ENCODE results near the gene LINC01488. TPM values are rescaled to one million over a fixed set of nuclear protein-coding genes. Genes with fewer than 3 reads are reported as not detected.

The LINC01488 gene
- total RNA-seq, 1 experiment from 2014 or later: not detected

GRCh38 chr11:69515271-69516245 lies 34.1 kb downstream of the LINC01488 start:
- Mint-ChIP-seq H3K4me1 (ENCODE audit: low read depth, unreplicated experiment) (peaks cover 11% of the 10 kb centered on the region), H3K27ac (ENCODE audit: unreplicated experiment) (no peak overlapping the region), H3K4me3 (ENCODE audit: unreplicated experiment) (no peak overlapping the region), H3K36me3 (ENCODE audit: insufficient read depth, unreplicated experiment) (no peaks in the 10 kb centered on the region), H3K27me3 (ENCODE audit: insufficient read depth, unreplicated experiment) (no peaks in the 10 kb centered on the region), H3K9me3 (ENCODE audit: unreplicated experiment) (peaks cover 25% of the 10 kb centered on the region)
- ChIA-PET POLR2A (no interaction called here), CTCF (no interaction called here)
- peaks cover 6% of the 10 kb centered on the region for H3K4me1 ChIP-seq
- H3K9me3 ChIP-seq: peaks cover 10% of the 10 kb centered on the region
- H3K27me3 ChIP-seq (replicated peaks; ENCODE audit: control insufficient read depth, insufficient read depth, low read length): no peaks in the 10 kb centered on the region
- H3K36me3 ChIP-seq (ENCODE audit: control insufficient read depth, insufficient read depth, low read length): no peaks in the 10 kb centered on the region
- no peak for TF ChIP-seq CTCF (IDR thresholded peaks at IDR 0.05; ENCODE audit: insufficient read depth in 1 of 2, low read depth in 1 of 2, low read length in 1 of 2, severe bottlenecking in 1 of 2, unreplicated experiment in 1 of 2)
- DNase-seq: peak in 1 of 2 experiments; percentile 31
- H3K4me3 ChIP-seq (ENCODE audit: low read depth, low read length): no peak overlapping the region
- intact Hi-C loops (cut with micrococcal nuclease; ENCODE audit: unreplicated experiment): no loop called here
- no TSS peak for BruUV-seq (replicated peaks)

DNA sequence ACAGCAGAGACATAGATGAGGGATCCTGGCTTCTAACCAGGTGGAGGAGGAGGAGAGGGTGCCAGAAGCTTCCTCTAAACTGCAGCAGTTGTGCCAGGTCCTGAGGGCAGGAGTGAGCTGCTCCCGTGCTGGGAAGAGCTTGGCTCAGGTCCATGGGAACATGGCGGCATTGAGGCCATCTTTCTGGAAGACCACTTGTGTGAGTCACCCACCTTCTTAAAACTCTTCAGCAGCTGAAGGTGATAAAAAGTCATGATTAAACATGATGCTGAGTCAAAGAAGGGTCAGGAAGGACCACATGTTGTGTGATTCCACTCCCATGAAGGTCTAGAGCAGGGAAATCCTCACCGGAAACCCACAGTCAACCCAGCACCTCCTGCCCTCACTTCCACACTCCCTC lies 35.1 kb downstream of the LINC01488 start:
- no peak overlapping the region for H3K27ac Mint-ChIP-seq (ENCODE audit: unreplicated experiment)
- POLR2A ChIA-PET: no interaction called here
- H3K27me3 Mint-ChIP-seq (ENCODE audit: insufficient read depth, unreplicated experiment): no peaks in the 10 kb centered on the region

More for the DNA sequence above, 35.1 kb downstream of the LINC01488 start:
- Mint-ChIP-seq H3K4me1 (ENCODE audit: low read depth, unreplicated experiment) (peaks cover 19% of the 10 kb centered on the region), H3K4me3 (ENCODE audit: unreplicated experiment) (no peak overlapping the region), H3K9me3 (ENCODE audit: unreplicated experiment) (peaks cover 25% of the 10 kb centered on the region), H3K36me3 (ENCODE audit: insufficient read depth, unreplicated experiment) (no peaks in the 10 kb centered on the region)
- H3K27me3 ChIP-seq (replicated peaks; ENCODE audit: control insufficient read depth, insufficient read depth, low read length): no peaks in the 10 kb centered on the region
- H3K9me3 ChIP-seq: peaks cover 10% of the 10 kb centered on the region
- H3K4me1 ChIP-seq: peaks cover 15% of the 10 kb centered on the region
- CTCF ChIA-PET: no interaction called here
- no peak for TF ChIP-seq CTCF (IDR thresholded peaks at IDR 0.05; ENCODE audit: insufficient read depth in 1 of 2, low read depth in 1 of 2, low read length in 1 of 2, severe bottlenecking in 1 of 2, unreplicated experiment in 1 of 2)
- DNase-seq: peak in 1 of 2 experiments; percentile 19
- intact Hi-C loops (cut with micrococcal nuclease; ENCODE audit: unreplicated experiment): no loop called here
- H3K36me3 ChIP-seq (ENCODE audit: control insufficient read depth, insufficient read depth, low read length): no peaks in the 10 kb centered on the region
- no peak overlapping the region for H3K4me3 ChIP-seq (ENCODE audit: low read depth, low read length)
- BruUV-seq (replicated peaks): no TSS peak
